SK-N-SH (cell line): ENCODE results near the gene USP1. TPM values are rescaled to one million over a fixed set of nuclear protein-coding genes. Genes with fewer than 3 reads are reported as not detected.

ENCODE experiments used
- CTCF ChIA-PET: fragments of 300-600, 350-600 bp; formaldehyde crosslinking; extraction: SDS; loops from one replicate; lab custom pipeline; 2021; lab: Yijun Ruan, JAX
- POLR2A ChIA-PET: fragments of 350-600 bp; sonication (Branson Sonifier 250); formaldehyde crosslinking; extraction: SDS; loops from one replicate; lab custom pipeline; 2020; ENCODE audit warnings: antibody characterized with exemption, inconsistent platforms; lab: Yijun Ruan, JAX
- DNase-seq: peaks from one replicate; pipeline ENCODE4 v3.0.0; 2012
- H2AFZ ChIP-seq: fragments of 200-600 bp; sonication (generic); 2 replicates; pipeline ENCODE4 v1.8.1; 2016; ENCODE audit warnings: antibody characterized with exemption, mild to moderate bottlenecking, low read depth
- H3F3A ChIP-seq: fragments of 200-600 bp; sonication (generic); replicated peaks from 2 replicates; pipeline ENCODE3; 2016; ENCODE audit warnings: antibody characterized with exemption, mild to moderate bottlenecking; ENCODE audit not compliant: insufficient read depth
- H3K27ac ChIP-seq, 2 experiments: fragments of 200-500 bp in 1 of 2; fragments of 200-600 bp in 1 of 2; sonication (Bioruptor generic) in 1 of 2; sonication (generic), shearing (Covaris generic) in 1 of 2; 2 replicates each; pipeline versions ENCODE4 v1.5.1 to v1.6.1; 2014 to 2016; ENCODE audit warnings: low read depth in 2 of 2, inconsistent platforms in 1 of 2, low read length in 1 of 2, mild to moderate bottlenecking in 1 of 2, mixed read lengths in 1 of 2
- H3K27me3 ChIP-seq: fragments of 200-600 bp; sonication (generic), shearing (Covaris generic); 2 replicates; pipeline ENCODE4 v1.6.1; 2016; ENCODE audit warnings: mixed run types; ENCODE audit not compliant: insufficient read depth
- H3K36me3 ChIP-seq, 2 experiments: fragments of 200-500 bp in 1 of 2; fragments of 200-600 bp in 1 of 2; sonication (Bioruptor generic) in 1 of 2; sonication (generic) in 1 of 2; replicated peaks in 1 of 2; 2 replicates each; pipeline versions ENCODE3 to v1.5.1; 2014 to 2016; ENCODE audit warnings: low read length in 1 of 2, mild to moderate bottlenecking in 1 of 2; ENCODE audit not compliant: insufficient read depth in 2 of 2, control insufficient read depth in 1 of 2
- H3K4me1 ChIP-seq, 2 experiments: fragments of 200-500 bp in 1 of 2; fragments of 200-600 bp in 1 of 2; sonication (Bioruptor generic) in 1 of 2; sonication (generic), shearing (Covaris generic) in 1 of 2; 2 replicates each; pipeline versions ENCODE4 v1.5.1 to v1.6.1; 2014 to 2016; ENCODE audit warnings: low read depth in 1 of 2, low read length in 1 of 2, mixed run types in 1 of 2; ENCODE audit not compliant: insufficient read depth in 2 of 2, control insufficient read depth in 1 of 2
- H3K4me2 ChIP-seq: fragments of 200-600 bp; sonication (generic), shearing (Covaris generic); 2 replicates; pipeline ENCODE4 v1.6.1; 2017; ENCODE audit warnings: mixed run types
- H3K4me3 ChIP-seq, 2 experiments: fragments of 200-500 bp in 1 of 2; fragments of 200-600 bp in 1 of 2; sonication (Bioruptor generic) in 1 of 2; sonication (generic), shearing (Covaris generic) in 1 of 2; 2 replicates each; pipeline versions ENCODE4 v1.5.1 to v1.8.1; 2014 to 2016; ENCODE audit warnings: low read depth in 2 of 2, inconsistent platforms in 1 of 2, low read length in 1 of 2, mild to moderate bottlenecking in 1 of 2, mixed read lengths in 1 of 2, moderate library complexity in 1 of 2
- H3K79me2 ChIP-seq: fragments of 200-600 bp; sonication (generic); 2 replicates; pipeline ENCODE4 v1.8.1; 2017; ENCODE audit warnings: mild to moderate bottlenecking; ENCODE audit not compliant: insufficient read depth
- H3K9ac ChIP-seq: fragments of 200-600 bp; sonication (generic); 2 replicates; pipeline ENCODE4 v1.6.1; 2017; ENCODE audit warnings: mixed run types
- H3K9me2 ChIP-seq: fragments of 200-600 bp; sonication (generic); 2 replicates; pipeline ENCODE4 v1.6.1; 2017; ENCODE audit warnings: mixed run types
- H3K9me3 ChIP-seq: fragments of 200-600 bp; sonication (generic); 2 replicates; pipeline ENCODE4 v1.6.1; 2017; ENCODE audit warnings: mixed run types, mild to moderate bottlenecking, moderate library complexity
- H4K20me1 ChIP-seq: fragments of 200-600 bp; sonication (generic); 2 replicates; pipeline ENCODE4 v1.6.1; 2017; ENCODE audit warnings: mild to moderate bottlenecking, mixed run types; ENCODE audit not compliant: insufficient read depth
- CHD2 ChIP-seq: fragments of 150-350 bp; IDR thresholded peaks from 2 replicates; pipeline ENCODE4 v1.6.1; 2018; ENCODE audit warnings: low read length; ENCODE audit not compliant: partially characterized antibody
- ELF1 ChIP-seq: IDR thresholded peaks from 2 replicates; pipeline ENCODE4 v1.4.0; 2012
- EP300 ChIP-seq, 2 experiments: IDR thresholded peaks; 2 replicates each; pipeline versions ENCODE4 v1.4.0 to v1.6.1; 2012; ENCODE audit warnings: borderline replicate concordance in 1 of 2, low read depth in 1 of 2, low read length in 1 of 2
- EZH2phosphoT487 ChIP-seq: fragments of 200-600 bp; sonication (generic); IDR thresholded peaks from 2 replicates; pipeline ENCODE4 v1.6.1; 2017; ENCODE audit warnings: low read depth, mixed run types, mild to moderate bottlenecking, antibody characterized with exemption, moderate library complexity, borderline replicate concordance
- FOXJ3 ChIP-seq: sonication (generic); formaldehyde crosslinking; IDR thresholded peaks from 2 replicates; pipeline ENCODE4 v1.5.1; 2020; ENCODE audit warnings: mild to moderate bottlenecking, missing genetic modification reagents
- GATA2 ChIP-seq: sonication (generic); formaldehyde crosslinking; IDR thresholded peaks from 2 replicates; pipeline ENCODE4 v1.5.0; 2020; ENCODE audit warnings: mild to moderate bottlenecking, missing genetic modification reagents
- IRF3 ChIP-seq: fragments of 150-350 bp; IDR thresholded peaks from 2 replicates; pipeline ENCODE4 v1.6.1; 2016; ENCODE audit warnings: mild to moderate bottlenecking, low read depth, low read length
- NRF1 ChIP-seq: IDR thresholded peaks from 2 replicates; pipeline ENCODE4 v1.6.1; 2012; ENCODE audit warnings: low read depth, mild to moderate bottlenecking, low read length
- RAD21 ChIP-seq: IDR thresholded peaks from 2 replicates; pipeline ENCODE4 v1.6.1; 2012; ENCODE audit warnings: mild to moderate bottlenecking, low read length
- RCOR1 ChIP-seq: fragments of 150-350 bp; IDR thresholded peaks from 2 replicates; pipeline ENCODE4 v1.6.1; 2017; ENCODE audit warnings: antibody characterized with exemption, low read length
- RFX5 ChIP-seq: IDR thresholded peaks from 2 replicates; pipeline ENCODE4 v1.6.1; 2012; ENCODE audit warnings: mild to moderate bottlenecking, improper control_type of control experiment, low read length
- SIN3A ChIP-seq: IDR thresholded peaks from 2 replicates; pipeline ENCODE4 v1.6.1; 2012; ENCODE audit warnings: low read depth, mild to moderate bottlenecking, low read length, moderate library complexity, borderline replicate concordance
- TAF1 ChIP-seq: IDR thresholded peaks from 2 replicates; pipeline ENCODE4 v1.6.1; 2012; ENCODE audit warnings: low read depth, mild to moderate bottlenecking, low read length, moderate library complexity, borderline replicate concordance
- TCF12 ChIP-seq: IDR thresholded peaks from 2 replicates; pipeline ENCODE4 v1.4.0; 2012
- USF2 ChIP-seq: fragments of 150-350 bp; IDR thresholded peaks from 2 replicates; pipeline ENCODE4 v1.6.1; 2017; ENCODE audit warnings: antibody characterized with exemption, low read length, low read depth, borderline replicate concordance
- WGBS: methylation state at CpG from one replicate; pipeline ENCODE4 v1.1.6; 2017; ENCODE audit warnings: low lambda C conversion rate; 5-methylcytosine and 5-hydroxymethylcytosine counted together
- polyA plus RNA-seq, 3 experiments: library from polyadenylated mRNA; depleted of rRNA; stranded (reverse); fragments of >200 nt; gene quantifications; 2 replicates each; pipeline ENCODE4 v1.2.3, GENCODE V29; 2012
- TF ChIP-seq, protein P1 (sequence below): IDR thresholded peaks from 2 replicates; pipeline ENCODE4 v1.6.1; 2012; ENCODE audit warnings: mild to moderate bottlenecking, low read depth, low read length, moderate library complexity
- TF ChIP-seq, protein P2 (sequence below): IDR thresholded peaks from 2 replicates; pipeline ENCODE4 v1.4.0; 2012; ENCODE audit warnings: low read depth, borderline replicate concordance

USP1 gene
- polyA plus RNA-seq, 1 of the 3 experiments (the other 2 are of a cell fraction), result 4.3 TPM

- TF ChIP-seq SIN3A, result no peak
- no peak for TF ChIP-seq RAD21
- no peak for TF ChIP-seq RCOR1
- no peak for TF ChIP-seq USF2
Measured at GRCh38 chr1:62426794-62427193, 10.1 kb upstream of the USP1 start (continued).

DNA sequence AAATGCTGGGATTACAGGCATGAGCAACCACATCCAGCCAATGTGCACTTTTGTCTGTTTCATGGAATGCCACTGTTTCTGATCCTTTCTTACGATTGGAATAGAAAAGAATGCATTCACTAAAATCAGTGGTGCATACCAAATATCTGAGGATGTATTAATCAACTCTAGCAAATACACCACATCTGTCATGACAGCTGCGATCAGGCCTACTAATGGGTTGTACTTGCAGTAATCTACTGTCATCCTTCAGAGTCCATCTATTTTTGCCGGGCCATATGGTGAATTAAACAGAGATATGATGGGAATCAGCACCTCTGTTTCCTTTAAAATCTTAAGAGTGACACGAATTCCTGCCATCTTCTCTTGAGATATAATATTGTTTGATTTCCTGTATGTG lies 8.5 kb upstream of the USP1 start:
- no peak for DNase-seq
- no peak overlapping the region for H3K4me2 ChIP-seq
- H3K27ac ChIP-seq, result no peak overlapping the region
- no peaks in the 10 kb centered on the region; a peak in 1 of 4 replicates for H3K4me1 ChIP-seq
- ChIA-PET POLR2A (no interaction called here), CTCF (interaction anchor here (1.6 kb wide), 1 partner anchor 318 kb away, joined by 6 read pairs; no protein-coding TSS in a partner anchor)
- WGBS, result 35% methylated on average over 4 of the region's 4 CpGs
- no peak overlapping the region for H3K4me3 ChIP-seq
- no peaks in the 10 kb centered on the region for H3K79me2 ChIP-seq
- H3K9me3 ChIP-seq, result no peaks in the 10 kb centered on the region
- H4K20me1 ChIP-seq, result no peaks in the 10 kb centered on the region
- H3F3A ChIP-seq, result no peaks in the 10 kb centered on the region
- H3K9ac ChIP-seq, result no peak overlapping the region
- no peak for TF ChIP-seq EZH2phosphoT487
- TF ChIP-seq TCF12, result no peak
- no peak for TF ChIP-seq ELF1
- TF ChIP-seq, protein P1, sequence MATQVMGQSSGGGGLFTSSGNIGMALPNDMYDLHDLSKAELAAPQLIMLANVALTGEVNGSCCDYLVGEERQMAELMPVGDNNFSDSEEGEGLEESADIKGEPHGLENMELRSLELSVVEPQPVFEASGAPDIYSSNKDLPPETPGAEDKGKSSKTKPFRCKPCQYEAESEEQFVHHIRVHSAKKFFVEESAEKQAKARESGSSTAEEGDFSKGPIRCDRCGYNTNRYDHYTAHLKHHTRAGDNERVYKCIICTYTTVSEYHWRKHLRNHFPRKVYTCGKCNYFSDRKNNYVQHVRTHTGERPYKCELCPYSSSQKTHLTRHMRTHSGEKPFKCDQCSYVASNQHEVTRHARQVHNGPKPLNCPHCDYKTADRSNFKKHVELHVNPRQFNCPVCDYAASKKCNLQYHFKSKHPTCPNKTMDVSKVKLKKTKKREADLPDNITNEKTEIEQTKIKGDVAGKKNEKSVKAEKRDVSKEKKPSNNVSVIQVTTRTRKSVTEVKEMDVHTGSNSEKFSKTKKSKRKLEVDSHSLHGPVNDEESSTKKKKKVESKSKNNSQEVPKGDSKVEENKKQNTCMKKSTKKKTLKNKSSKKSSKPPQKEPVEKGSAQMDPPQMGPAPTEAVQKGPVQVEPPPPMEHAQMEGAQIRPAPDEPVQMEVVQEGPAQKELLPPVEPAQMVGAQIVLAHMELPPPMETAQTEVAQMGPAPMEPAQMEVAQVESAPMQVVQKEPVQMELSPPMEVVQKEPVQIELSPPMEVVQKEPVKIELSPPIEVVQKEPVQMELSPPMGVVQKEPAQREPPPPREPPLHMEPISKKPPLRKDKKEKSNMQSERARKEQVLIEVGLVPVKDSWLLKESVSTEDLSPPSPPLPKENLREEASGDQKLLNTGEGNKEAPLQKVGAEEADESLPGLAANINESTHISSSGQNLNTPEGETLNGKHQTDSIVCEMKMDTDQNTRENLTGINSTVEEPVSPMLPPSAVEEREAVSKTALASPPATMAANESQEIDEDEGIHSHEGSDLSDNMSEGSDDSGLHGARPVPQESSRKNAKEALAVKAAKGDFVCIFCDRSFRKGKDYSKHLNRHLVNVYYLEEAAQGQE, result no peak
- TF ChIP-seq CHD2, result no peak
- no peak for TF ChIP-seq GATA2 (CRISPR knock-in tag)
- no peak for TF ChIP-seq NRF1
- no peak for TF ChIP-seq RFX5
- TF ChIP-seq FOXJ3 (CRISPR knock-in tag), result no peak
- TF ChIP-seq TAF1, result no peak
- TF ChIP-seq EP300 (IDR thresholded peaks at IDR 0.05; ENCODE audit: borderline replicate concordance in 1 of 2, low read depth in 1 of 2, low read length in 1 of 2), result no peak
- TF ChIP-seq, protein P2, sequence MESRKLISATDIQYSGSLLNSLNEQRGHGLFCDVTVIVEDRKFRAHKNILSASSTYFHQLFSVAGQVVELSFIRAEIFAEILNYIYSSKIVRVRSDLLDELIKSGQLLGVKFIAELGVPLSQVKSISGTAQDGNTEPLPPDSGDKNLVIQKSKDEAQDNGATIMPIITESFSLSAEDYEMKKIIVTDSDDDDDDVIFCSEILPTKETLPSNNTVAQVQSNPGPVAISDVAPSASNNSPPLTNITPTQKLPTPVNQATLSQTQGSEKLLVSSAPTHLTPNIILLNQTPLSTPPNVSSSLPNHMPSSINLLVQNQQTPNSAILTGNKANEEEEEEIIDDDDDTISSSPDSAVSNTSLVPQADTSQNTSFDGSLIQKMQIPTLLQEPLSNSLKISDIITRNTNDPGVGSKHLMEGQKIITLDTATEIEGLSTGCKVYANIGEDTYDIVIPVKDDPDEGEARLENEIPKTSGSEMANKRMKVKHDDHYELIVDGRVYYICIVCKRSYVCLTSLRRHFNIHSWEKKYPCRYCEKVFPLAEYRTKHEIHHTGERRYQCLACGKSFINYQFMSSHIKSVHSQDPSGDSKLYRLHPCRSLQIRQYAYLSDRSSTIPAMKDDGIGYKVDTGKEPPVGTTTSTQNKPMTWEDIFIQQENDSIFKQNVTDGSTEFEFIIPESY, result no peak
- TF ChIP-seq IRF3, result no peak
- TF ChIP-seq RAD21, result no peak
- no peaks in the 10 kb centered on the region for H3K36me3 ChIP-seq
- H2AFZ ChIP-seq, result no peak overlapping the region
- H3K27me3 ChIP-seq, result no peaks in the 10 kb centered on the region
- H3K9me2 ChIP-seq, result no peaks in the 10 kb centered on the region
